Ovary (tissue), 3 donors: ENCODE measurements around the gene TMEM178A.

Experiments used
- EP300 ChIP-seq: sonication (generic); formaldehyde crosslinking; IDR thresholded peaks from one replicate; pipeline ENCODE4 v1.6.1; 2017; ENCODE audit warnings: antibody characterized with exemption
- TF ChIP-seq, protein P1 (sequence below), 3 donors: fragments of 450-650 bp in 2 of 3; fragments of 200-600 bp in 1 of 3; IDR thresholded peaks; one replicate each; pipeline versions ENCODE4 v1.5.1 to v1.8.0; 2016 to 2022; ENCODE audit warnings: antibody characterized with exemption in 3 of 3, mild to moderate bottlenecking in 1 of 3
- donor health status: DM: no; HTN: no; CAD: no.

GRCh38 chr2:39737661-39738060, 71.9 kb downstream of the TMEM178A start:
- TF ChIP-seq, protein P1, sequence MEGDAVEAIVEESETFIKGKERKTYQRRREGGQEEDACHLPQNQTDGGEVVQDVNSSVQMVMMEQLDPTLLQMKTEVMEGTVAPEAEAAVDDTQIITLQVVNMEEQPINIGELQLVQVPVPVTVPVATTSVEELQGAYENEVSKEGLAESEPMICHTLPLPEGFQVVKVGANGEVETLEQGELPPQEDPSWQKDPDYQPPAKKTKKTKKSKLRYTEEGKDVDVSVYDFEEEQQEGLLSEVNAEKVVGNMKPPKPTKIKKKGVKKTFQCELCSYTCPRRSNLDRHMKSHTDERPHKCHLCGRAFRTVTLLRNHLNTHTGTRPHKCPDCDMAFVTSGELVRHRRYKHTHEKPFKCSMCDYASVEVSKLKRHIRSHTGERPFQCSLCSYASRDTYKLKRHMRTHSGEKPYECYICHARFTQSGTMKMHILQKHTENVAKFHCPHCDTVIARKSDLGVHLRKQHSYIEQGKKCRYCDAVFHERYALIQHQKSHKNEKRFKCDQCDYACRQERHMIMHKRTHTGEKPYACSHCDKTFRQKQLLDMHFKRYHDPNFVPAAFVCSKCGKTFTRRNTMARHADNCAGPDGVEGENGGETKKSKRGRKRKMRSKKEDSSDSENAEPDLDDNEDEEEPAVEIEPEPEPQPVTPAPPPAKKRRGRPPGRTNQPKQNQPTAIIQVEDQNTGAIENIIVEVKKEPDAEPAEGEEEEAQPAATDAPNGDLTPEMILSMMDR (IDR thresholded peaks at IDR 0.05) = no peak
- no peak for TF ChIP-seq EP300
